ENCODE results near the gene VWA1.
"Not testable (repeated sequence)": the region's sequence is repeated elsewhere in the genome, so short reads cannot be mapped to it uniquely, and the experiment has no call there.

- TF ChIP-seq POLR2A (IDR thresholded peaks at IDR 0.05); EP300 (IDR thresholded peaks at IDR 0.05; ENCODE audit: low read depth): not testable (repeated sequence)
- TF ChIP-seq, protein P1, sequence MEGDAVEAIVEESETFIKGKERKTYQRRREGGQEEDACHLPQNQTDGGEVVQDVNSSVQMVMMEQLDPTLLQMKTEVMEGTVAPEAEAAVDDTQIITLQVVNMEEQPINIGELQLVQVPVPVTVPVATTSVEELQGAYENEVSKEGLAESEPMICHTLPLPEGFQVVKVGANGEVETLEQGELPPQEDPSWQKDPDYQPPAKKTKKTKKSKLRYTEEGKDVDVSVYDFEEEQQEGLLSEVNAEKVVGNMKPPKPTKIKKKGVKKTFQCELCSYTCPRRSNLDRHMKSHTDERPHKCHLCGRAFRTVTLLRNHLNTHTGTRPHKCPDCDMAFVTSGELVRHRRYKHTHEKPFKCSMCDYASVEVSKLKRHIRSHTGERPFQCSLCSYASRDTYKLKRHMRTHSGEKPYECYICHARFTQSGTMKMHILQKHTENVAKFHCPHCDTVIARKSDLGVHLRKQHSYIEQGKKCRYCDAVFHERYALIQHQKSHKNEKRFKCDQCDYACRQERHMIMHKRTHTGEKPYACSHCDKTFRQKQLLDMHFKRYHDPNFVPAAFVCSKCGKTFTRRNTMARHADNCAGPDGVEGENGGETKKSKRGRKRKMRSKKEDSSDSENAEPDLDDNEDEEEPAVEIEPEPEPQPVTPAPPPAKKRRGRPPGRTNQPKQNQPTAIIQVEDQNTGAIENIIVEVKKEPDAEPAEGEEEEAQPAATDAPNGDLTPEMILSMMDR (IDR thresholded peaks at IDR 0.05) = not testable (repeated sequence)
These were observed 21.3 kb downstream of the VWA1 start for GRCh38 chr1:1456683-1457255.
